Suppressor macrophage (primary cell): ENCODE results near the gene PTPRCAP.
"Not testable (repeated sequence)": the region's sequence is repeated elsewhere in the genome, so short reads cannot be mapped to it uniquely, and the experiment has no call there.

ENCODE experiments used
- DNase-seq, 4 experiments: peaks; one replicate each; pipeline ENCODE4 v3.0.0-alpha.2; 2020 to 2022

Gene PTPRCAP

DNA sequence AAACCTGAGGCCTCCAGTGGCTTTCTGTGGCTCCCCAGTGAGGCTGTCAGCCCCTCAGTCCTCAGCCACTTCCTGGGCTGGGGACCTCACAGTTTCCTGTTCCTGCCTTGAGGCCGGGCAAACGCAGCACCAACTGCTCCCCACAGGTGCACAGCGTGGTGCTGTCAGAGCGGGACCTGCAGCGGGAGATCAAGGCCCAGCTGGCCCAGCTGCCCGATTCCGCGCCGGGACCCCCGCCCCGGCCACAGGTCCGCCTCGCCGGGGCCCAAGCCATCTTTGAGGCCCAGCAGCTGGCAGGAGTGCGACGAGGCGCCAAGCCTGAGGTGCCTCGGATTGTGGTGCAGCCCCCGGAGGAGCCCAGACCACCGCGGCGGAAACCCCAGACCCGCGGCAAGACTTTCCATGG, 28.2 kb downstream of the PTPRCAP start:
- no peak for DNase-seq

DNA sequence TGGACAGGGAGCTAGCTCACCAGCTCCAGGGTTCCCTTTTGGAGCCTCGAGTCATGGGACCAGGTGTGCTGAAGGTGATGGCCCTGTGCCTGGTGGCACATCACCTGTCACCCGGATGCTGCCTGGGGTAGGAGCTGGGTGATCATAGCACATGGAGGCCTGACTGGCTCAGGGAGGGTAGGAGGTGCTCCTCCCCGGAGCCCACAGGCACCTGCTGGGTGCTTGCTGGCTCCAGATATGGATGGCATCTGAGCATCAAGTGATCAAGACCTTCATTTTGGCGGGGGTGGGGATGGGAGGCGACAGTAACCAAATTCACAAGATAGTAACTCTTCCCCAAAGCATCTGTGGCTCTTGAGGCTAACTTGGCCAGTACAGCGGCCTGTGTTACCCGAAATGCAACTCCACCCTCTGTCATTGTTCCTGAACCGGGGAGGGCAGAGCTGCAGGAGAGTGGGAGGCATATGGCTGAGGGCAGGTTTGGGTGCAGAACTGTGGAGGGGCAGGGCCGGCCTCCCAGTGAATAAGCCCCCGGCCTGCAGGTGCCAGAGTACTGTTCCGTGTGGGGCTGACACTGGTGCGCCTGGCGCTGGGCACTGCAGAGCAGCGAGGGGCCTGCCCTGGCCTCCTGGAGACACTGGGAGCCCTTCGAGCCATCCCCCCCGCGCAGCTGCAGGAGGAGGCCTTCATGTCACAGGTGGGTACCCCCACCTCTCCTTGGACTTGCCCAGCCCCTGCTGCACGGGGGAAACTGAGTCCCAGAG, 28.9 kb downstream of the PTPRCAP start:
- no peak for DNase-seq

DNA sequence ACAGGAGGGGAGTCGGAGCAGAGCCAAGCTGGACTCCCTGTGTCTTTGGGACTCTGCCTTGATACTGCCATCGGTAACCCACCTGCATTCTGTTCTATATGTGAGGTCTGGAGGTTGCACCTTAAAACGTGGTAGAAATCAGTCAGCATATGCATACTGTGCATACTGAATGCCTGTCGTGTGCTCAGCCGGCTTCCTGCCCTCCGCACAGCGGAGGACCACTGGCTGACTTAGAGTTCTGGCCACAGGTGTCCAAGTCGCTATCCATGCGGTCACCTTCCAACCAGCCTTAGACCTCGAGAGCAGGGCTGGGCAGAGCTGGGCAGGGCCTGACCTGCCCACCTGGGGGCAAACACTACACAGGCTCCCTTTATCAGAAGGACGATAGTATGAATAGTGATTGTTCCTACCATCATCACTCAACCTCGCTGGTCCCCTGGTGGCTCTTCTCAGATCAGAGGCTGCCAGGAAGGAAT, 29.8 kb downstream of the PTPRCAP start:
- no peak for DNase-seq

DNA sequence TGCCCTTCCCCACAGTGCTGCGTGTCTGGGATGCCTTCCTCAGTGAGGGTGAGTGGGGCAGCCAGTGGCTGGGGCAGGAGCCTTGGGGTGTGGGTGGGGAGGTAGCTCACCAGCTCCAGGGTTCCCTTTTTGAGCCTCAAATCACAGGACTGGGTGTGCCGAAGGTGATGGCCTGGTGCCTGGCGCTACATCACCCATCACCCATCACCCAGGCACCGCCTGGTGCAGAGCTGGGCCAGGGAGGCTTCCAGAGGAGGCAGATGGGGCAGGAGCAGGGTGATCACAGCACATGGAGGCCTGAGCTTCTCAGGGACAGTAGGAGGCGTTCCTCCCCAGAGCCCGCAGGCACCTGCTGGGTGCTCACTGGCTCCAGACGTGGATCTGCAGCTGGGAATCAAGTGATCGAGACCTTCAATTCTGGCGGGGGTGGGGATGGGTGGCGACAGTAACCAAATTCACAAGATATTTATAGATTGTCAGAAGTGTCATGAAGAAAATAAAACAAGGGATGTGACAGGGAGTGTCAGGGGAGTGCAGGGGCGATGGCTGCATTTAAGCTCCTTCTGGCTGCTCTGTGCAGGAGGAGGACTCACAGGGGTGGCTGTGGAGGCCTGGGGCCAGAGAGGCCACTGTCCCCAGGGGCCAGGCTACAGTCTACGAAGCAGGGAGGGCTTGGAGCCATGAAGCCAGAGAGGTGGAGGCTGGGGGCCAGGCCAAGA, 30.4 kb downstream of the PTPRCAP start:
- peak in 3 of 4 experiments; percentile 25 to 53 (median 38) for DNase-seq

DNA sequence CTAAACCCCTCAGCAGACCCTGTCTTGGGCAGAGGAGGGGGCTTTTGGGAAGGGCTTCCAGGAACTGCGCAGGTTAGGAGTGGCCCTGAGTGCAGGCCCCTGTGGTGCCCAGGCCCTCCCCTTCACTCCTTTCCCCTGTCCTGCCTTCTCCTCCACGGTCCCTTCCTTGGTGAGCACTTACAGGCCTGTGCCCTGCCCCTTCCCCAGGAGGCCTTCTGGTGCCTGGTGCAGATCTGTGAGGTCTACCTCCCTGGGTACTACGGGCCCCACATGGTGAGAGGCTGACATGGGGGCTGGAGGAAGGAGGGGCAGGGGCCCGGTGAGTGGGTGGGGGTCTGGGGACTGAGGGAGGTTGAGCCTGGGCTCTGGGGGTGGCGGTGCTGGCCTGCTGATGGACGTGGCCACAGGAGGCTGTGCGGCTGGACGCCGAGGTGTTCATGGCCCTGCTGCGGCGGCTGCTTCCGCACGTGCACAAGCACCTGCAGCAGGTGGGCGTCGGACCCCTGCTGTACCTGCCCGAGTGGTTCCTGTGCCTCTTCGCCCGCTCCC, 31.0 kb downstream of the PTPRCAP start:
- no peak for DNase-seq

DNA sequence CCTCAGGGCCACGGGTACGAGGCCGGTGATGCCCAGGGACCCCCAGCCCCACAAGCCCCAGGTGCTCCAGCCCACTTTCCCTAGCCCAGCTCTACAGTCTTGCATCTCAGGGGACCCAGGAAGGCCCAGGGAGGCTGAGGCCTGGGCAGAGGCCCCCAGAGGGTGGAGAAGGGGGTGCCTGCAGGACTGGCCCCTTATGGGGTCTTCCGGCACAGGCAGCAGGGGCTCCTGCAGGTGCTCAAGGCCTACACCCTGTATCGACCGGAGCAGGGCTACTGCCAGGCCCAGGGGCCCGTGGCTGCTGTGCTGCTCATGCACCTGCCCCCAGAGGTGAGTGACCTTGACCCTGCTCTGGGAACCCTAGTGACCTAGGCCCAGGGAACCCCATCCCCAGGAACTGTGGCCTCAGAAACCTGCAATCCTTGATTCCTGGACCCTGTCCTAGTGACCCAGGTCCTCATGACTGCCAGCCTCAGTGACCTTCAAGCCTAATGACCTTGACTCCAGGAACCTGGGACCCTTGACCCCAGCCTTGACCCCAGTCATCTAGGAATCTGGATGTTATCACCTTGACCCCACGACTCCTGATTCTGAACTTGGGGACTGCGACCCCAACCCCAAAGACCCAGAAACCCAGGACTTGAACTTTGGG, 31.7 kb downstream of the PTPRCAP start:
- no peak for DNase-seq

DNA sequence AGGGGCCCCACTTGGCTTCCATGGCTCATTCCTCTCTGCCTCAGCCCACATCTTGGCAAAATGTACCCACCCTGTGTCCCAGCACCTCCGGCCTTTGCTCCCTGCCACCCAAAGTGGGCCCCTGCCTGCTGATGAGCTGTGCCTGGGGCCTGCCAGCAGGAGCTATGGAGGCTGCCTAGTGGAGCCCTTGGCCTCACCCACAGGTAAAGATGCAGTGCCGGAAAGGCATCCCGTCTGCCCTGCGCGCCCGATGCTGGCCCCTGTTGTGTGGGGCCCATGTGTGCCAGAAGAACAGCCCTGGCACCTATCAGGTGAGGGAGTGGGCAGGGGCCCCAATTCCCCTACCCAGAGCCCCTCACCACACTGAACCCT, 32.3 kb downstream of the PTPRCAP start:
- no peak for DNase-seq

DNA sequence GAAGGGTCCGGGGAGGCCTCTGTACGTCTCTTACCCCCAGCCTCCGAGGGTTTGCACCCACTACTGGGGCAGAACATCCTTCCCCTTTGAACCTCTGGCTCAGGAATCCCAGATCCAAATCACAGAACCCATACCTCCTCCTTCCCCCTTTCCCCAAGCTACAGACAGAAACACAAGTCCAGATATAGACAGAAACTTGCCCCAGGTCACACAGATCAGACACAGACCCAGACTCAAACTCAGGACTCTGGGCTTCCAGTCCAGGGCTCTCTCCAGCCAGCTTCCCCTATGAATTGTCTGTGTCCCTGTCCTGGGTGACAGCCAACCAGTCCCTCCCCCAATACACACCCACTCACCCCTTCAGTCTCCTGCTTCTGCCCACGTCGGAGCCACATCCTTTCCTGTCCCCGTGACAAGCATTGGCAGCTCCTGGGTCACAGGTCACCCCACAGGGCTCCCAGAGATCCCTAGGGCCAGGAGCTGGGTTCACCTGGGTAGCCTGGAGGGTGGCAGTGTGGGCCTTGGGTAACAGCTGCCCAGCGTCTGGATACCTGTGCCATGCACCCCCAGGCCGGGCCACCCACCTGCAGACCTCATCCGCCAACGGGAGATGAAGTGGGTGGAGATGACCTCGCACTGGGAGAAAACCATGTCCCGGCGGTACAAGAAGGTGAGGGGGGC, 32.8 kb downstream of the PTPRCAP start:
- DNase-seq, result peak; percentile 61 to 89 (median 87)

DNA sequence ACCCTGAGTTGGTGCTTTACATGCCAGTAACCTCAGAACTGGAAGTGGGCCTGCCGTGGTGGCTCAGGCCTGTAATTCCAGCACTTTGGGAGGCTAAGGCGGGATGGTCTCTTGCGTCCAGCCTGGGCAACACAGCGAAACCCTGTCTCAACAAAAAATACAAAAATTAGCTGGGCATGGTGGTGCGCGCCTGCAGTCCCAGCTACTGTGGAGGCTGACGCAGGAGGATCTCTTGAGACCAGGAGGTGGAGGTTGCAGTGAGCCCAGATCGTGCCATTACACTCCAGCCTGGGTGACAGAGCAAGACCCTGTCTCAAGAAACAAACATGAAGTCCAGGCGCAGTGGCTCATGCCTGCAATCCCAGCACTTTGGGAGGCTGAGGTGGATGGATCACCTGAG, 34.4 kb downstream of the PTPRCAP start:
- not testable (repeated sequence) for DNase-seq

DNA sequence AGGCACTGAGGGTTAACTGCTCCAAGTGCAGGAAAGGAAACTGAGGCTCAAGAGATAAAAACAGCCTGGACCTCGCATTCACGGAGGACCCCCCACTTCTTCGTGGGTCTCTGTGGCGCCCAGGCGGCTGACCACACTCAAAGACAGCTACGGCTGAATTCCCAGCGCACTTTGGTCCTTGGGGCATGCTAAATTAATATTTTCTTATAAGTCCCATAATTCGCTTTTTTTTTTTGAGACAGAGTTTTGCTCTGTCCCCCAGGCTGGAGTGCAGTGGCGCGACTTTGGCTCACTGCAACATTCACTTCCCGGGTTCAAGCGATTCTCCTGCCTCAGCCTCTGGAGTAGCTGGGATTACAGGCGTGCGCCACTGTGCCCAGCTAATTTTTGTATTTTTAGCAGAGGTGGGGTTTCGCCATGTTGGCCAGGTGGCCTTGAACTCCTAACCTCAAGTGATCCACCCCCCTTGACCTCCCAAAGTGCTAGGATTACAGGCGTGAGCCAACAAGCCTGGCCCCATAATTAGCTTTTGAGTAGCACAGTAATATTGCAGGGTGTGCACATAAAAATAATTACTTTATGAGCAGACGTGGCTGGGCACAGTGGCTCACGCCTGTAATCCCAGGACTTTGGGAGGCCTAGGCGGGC, 35.2 kb downstream of the PTPRCAP start:
- DNase-seq, result not testable (repeated sequence)

DNA sequence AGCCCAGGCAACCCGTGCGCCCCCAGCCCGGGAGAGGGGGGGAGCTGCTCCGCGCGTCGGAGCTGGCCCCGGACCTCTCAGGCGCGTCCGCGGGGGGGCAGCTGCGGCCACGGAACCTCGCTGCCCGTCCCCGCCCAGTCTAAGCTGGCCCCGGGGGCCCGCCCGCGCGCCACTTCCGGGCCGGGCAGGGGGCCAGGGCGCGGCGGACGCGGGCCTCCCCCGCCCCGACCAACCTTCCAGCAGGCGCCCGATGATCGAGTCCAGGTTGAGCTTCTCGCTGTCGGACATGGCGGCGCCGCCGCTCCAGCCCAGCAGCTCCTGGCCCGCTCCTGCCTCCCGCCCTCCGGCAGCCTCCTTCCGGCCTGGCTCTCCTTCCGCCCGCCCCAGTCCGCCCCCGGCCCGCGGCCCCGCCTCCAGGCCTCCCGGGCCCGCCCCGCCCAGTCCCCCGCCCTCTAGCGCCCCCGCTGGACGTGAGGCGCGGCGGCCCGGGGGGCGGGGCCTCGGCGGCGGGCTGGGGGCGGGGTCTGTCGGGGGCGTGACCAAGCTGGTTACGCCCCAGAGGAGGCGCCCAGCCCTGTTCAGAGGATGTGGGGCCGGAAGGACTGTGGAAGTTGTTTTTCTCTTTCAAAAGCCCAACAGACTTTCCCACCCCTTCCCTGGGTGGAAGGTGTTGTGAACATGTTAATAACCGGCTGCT, 35.8 kb downstream of the PTPRCAP start, which contains the start of gene PPP1CA:
Gene PPP1CA, minus strand, starts transcription at position 364 of the 697 bp plus-strand sequence. Its CDS starts 76 bp downstream, at position 288.
- peak; percentile 93 to 98 (median 95) for DNase-seq

DNA sequence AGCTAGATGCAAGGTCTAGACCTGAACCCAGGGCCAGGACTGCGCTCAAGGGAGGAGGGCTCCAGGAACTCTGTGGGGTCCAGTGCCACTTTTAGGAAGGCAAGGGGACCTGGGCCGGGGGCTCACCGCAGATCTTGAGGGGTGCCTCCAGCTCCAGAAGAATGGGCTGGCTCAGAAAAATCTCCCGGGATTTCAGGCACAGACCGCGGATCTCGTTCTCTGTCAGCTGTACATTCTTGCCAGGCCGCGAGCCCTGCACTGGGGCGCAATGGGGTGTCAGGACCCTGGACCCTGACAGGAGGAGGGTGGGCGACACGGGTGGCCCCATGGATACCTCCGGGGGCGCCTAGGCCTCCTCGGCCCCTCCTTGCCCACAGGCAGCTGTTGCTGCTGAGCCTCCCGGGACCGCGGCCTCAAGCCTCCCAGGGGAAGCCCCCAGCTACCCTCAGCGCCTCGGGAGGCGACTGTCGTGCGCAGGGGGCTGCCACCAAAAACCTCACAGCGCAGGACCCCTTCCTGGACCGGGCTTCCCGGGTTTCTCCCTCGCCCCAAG, 36.5 kb downstream of the PTPRCAP start:
- no peak for DNase-seq

DNA sequence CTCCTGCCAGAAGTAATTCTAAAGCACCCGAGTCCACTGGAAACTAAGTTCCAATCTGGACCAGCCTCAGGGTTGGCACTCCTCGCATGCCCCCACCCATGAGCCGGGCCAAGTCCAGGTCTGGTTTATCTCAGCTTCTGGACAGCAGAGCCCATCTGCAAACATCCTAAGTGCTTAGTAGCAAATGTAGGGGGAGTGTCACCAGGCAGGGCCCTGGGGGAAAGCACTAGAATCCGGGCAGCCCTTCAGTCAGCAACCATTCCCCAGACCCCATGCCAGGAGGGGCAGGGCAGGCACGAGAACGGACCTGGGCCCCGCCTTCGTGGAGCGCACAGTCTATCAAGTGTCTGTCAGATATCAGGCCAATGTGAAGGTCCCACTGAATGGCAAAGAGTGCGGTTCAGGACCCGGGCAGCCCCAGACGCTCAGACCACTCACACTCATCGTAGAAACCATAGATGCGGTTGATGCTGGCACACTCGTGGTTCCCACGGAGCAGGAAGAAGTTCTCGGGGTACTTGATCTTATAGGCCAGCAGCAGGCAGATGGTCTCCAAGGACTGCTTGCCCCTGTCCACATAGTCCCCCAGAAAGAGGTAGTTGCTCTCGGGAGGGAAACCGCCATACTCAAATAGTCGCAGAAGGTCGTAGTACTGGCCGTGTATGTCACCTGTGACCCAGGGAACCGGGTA, 37.1 kb downstream of the PTPRCAP start:
- DNase-seq, result peak in 2 of 4 experiments; percentile 26 to 35

DNA sequence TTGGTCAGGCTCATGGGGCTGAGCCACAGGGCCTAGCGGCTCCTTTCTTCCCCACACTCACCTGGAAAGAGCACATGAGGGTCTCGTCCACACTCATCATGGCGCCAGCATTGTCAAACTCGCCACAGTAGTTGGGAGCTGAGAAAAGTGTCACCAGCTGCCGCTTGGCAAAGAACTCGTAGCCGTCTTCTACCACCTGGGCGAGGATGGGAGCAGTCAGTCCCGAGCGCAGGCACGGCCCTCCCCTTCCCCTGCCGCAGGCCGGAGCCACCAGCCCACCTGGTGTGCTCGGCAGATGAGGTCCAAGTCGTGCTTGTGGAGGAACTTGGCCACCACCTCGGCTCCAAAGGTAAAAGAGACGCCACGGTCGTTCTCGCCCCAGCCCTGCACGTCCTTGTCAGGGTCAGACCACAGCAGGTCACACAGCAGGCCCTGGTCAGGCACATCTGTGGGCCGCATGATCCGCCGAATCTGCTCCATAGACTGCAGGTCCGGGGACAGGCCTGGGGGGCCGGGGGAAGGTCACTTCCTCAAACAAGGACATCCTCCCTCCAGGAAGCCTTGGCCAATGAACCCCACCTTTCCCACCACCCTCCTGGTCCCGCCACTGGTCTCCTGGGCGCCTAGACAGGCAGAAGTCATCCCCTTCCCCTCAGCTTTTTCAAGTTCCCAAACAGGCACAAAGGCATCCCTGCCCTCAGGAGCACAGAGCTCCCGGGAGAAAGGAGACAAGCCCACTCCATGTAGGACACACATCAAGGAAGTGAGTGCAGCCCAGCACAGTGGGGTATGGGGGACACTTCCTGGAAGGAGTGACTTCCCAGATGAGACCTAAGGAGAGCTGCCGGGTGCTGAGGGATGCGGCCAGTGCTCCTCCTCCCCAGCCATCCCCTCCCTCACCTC, 38.6 kb downstream of the PTPRCAP start:
- no peak for DNase-seq

DNA sequence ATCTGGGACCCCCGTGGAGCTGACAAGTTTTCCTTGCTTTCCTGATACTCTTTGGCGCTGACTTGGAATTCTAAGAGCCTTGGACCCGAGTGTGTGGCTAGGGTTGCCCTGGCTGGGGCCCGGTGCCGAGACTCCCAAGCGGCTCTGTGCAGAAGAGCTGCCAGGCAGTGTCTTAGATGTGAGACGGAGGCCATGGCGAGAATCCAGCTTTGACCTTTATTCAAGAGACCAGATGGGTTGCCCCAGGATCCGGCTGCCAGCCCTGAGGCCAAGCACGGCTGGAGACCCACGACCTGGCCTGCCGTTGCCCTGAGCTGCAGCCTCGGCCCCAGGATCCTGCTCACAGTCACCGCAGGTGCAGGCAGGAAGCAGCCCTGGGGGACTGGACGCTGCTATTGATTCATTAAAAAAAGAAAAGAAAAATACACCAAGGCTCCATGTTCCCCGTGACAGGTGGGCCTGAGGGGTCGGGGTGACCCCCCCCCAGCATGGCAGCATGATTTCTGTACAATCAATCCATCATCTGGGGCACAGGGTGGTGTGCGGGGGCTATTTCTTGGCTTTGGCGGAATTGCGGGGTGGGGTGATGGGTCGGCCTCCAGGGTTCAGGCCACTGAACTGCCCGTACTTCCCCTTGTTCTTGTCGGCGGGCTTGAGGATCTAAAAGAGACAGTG, 39.4 kb downstream of the PTPRCAP start:
- DNase-seq, result no peak

DNA sequence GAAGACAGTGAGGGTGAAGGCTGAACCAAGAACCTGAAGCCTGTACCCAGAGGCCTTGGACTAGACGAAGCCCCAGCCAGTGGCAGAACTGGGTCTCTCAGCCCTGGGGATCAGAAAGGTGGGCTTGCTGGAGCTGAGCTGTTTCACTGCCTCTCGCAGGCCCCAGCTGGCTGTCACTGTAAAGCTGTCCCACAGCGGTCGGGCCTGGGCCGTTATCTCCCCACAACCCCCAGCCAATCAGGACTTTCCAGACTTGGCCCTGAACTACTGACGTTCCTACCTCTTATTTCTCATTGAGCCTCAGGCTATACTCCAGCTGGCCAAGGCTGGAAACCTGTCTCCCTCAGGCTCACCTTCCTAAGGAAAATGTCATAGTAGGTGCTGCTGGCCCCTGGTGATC, 39.9 kb downstream of the PTPRCAP start:
- DNase-seq, result no peak

DNA sequence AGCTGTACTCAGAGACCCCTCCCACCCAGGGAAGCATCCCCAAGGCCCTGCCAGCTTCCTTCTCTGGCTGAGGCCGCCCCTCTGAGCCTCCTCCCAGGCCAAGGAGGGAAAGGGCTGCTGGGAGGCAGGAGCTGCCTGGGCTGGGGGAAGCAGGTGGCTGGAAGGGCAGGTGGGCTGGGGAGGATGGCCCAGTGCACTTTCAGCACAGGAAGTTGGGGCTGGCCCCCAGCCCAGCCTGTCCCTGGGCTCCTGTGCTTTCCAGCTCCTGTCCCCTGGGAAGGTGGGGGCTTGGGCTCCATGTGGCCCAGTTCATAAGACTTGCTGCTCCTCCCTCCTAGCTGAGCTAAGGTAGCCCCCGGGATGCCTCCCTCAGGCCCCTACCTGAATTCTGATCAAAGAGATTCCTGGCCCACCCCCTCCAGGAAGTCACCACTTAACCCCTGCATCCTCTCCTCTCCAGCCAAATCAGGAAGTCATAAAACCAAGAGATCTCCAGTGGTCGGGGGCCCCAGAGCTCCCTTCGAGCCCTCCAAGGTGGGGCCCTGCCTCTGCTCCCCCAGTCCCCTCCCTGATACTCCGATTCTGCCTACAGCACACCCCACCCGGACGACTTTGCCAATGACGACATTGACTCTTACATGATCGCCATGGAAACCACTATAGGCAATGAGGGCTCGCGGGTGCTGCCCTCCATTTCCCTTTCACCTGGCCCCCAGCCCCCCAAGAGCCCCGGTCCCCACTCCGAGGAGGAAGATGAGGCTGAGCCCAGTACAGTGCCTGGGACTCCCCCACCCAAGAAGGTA, 40.7 kb downstream of the PTPRCAP start:
- no peak for DNase-seq

DNA sequence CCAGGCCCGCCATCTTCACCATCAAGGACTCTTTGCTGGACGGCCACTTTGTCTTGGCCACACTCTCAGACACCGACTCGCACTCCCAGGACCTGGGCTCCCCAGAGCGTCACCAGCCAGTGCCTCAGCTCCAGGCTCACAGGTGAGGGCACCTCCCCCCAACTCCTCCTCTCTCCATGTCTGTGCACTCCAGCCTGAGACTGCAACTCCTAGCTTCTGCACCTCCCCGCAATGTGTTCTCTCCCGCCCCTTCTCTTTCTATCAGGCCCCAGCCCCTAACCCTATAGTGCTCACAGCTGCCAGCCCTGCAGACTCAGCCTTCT, 41.3 kb downstream of the PTPRCAP start:
- no peak for DNase-seq
